Tibial artery (tissue), 4 donors: Measurements from ENCODE around the gene HOXC4.

ENCODE experiments used
- DNase-seq, 2 donors: peaks; one replicate each; pipeline ENCODE4 v3.0.0-alpha.2; 2019
- H3K27ac ChIP-seq, 2 donors: fragments of 200-600 bp; sonication (generic) in 1 of 2; 1 replicate in 1 of 2; 2 replicates in 1 of 2; pipeline ENCODE4 v1.5.1; 2018 to 2019; ENCODE audit warnings: mild to moderate bottlenecking in 1 of 2
- H3K27me3 ChIP-seq, 2 donors: fragments of 200-600 bp; sonication (generic) in 1 of 2; one replicate each; pipeline versions ENCODE4 v1.5.1 to v1.6.0; 2016 to 2019
- H3K36me3 ChIP-seq, 3 donors: fragments of 200-600 bp; sonication (generic) in 2 of 3; one replicate each; pipeline ENCODE4 v1.5.1; 2016 to 2019; ENCODE audit warnings: mild to moderate bottlenecking in 2 of 3
- H3K4me1 ChIP-seq, 4 donors: fragments of 200-600 bp; sonication (generic) in 2 of 4; 1 replicate in 3 of 4; 2 replicates in 1 of 4; pipeline ENCODE4 v1.5.1; 2016 to 2019
- H3K4me3 ChIP-seq, 2 donors: fragments of 200-600 bp; sonication (generic) in 1 of 2; 1 replicate in 1 of 2; 2 replicates in 1 of 2; pipeline ENCODE4 v1.5.1; 2018 to 2019; ENCODE audit warnings: mild to moderate bottlenecking in 2 of 2
- H3K9me3 ChIP-seq, 3 donors: fragments of 200-600 bp; sonication (generic) in 1 of 3; one replicate each; pipeline ENCODE4 v1.5.1; 2016 to 2019
- intact Hi-C: fragments of 100-400 bp; cut with DNase I; formaldehyde crosslinking; loops from one replicate; pipeline ENCODE4 v1.15.0; 2023; ENCODE audit warnings: low total_unique reads
- TF ChIP-seq, protein P1 (sequence below), 2 experiments: fragments of 200-600 bp in 1 of 2; fragments of 450-650 bp in 1 of 2; IDR thresholded peaks; one replicate each; pipeline ENCODE4 v1.5.1; 2017 to 2019; ENCODE audit warnings: antibody characterized with exemption in 2 of 2, mild to moderate bottlenecking in 1 of 2, moderate library complexity in 1 of 2

HOXC4 gene

DNA sequence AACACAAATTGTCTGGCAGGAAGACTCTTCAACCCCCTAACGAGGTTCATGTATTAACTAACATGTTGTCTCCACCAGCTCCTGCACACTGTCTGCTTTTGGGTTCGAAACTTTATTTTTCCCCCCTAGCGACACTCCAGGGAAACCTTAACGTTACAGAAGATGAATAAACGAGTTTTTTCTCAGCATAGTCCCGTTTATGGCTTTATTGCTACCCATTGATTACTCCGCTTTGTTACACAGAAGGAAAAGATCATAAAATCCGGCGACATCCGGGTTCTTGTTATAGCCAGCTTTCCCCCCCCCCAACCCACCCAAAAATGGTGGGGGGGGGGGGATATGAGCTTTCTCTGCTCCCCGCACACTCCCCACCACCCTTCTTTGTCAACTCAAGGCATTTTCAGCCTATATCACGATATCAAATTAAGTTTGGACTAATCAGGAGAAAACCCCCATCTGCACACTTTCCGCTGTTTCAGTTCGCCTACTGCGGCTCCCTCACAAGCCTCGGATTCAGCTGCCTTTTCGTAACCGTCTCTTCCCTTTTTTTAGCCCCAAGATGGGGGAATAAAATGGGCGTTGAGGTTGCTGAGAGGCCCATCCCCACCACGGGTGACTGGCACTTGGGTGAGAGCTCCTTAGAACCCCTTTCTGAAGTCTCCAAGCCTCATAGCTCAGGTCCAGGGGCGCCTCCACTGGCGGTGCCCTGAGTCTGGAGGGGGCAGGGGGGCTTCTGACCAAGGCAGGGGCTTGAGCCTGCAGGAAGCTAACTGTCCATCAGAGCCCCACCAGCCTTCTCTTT, 26.8 kb upstream of the HOXC4 start:
- no peak for DNase-seq
- Histone ChIP-seq H3K4me3 (peak overlapping the region in 1 of 2 donors; percentile 4), H3K27ac (peak overlapping the region; percentile 35 to 98), H3K4me1 (peaks cover 0 to 84% (median 58%) of the 10 kb centered on the region in 4 donors), H3K36me3 (peaks cover 0 to 18% (median 16%) of the 10 kb centered on the region in 3 donors), H3K27me3 (no peaks in the 10 kb centered on the region), H3K9me3 (no peaks in the 10 kb centered on the region)
- intact Hi-C loops: no loop called here
- TF ChIP-seq, protein P1, sequence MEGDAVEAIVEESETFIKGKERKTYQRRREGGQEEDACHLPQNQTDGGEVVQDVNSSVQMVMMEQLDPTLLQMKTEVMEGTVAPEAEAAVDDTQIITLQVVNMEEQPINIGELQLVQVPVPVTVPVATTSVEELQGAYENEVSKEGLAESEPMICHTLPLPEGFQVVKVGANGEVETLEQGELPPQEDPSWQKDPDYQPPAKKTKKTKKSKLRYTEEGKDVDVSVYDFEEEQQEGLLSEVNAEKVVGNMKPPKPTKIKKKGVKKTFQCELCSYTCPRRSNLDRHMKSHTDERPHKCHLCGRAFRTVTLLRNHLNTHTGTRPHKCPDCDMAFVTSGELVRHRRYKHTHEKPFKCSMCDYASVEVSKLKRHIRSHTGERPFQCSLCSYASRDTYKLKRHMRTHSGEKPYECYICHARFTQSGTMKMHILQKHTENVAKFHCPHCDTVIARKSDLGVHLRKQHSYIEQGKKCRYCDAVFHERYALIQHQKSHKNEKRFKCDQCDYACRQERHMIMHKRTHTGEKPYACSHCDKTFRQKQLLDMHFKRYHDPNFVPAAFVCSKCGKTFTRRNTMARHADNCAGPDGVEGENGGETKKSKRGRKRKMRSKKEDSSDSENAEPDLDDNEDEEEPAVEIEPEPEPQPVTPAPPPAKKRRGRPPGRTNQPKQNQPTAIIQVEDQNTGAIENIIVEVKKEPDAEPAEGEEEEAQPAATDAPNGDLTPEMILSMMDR (IDR thresholded peaks at IDR 0.05): no peak

DNA sequence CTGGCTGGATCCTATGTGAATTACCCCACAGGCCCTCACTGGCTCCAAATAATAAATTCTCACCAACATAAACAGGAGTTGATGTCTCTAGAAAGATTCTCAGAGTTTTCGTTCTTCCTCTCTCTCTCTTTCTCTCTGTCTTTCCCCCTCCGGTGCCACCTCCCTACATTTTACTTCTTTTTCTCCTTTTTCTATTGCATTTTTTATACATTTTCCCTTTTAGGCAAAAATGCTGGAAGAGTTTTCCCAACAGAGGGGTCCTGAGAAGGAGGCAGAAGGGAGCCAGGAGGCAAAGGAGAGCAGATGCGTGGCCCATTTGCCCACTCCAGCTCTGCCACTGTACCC, 26.2 kb upstream of the HOXC4 start:
- peak overlapping the region in 1 of 2 donors; percentile 4 for H3K4me3 ChIP-seq
- no peaks in the 10 kb centered on the region for H3K9me3 ChIP-seq
- H3K27ac ChIP-seq: peak overlapping the region in 1 of 2 donors; percentile 98
- peaks cover 0 to 84% (median 57%) of the 10 kb centered on the region in 4 donors for H3K4me1 ChIP-seq
- no peak for DNase-seq
- no peaks in the 10 kb centered on the region for H3K27me3 ChIP-seq
- H3K36me3 ChIP-seq: peaks cover 0 to 18% (median 16%) of the 10 kb centered on the region in 3 donors
- intact Hi-C loops: no loop called here
- TF ChIP-seq, protein P1 (IDR thresholded peaks at IDR 0.05): no peak

DNA sequence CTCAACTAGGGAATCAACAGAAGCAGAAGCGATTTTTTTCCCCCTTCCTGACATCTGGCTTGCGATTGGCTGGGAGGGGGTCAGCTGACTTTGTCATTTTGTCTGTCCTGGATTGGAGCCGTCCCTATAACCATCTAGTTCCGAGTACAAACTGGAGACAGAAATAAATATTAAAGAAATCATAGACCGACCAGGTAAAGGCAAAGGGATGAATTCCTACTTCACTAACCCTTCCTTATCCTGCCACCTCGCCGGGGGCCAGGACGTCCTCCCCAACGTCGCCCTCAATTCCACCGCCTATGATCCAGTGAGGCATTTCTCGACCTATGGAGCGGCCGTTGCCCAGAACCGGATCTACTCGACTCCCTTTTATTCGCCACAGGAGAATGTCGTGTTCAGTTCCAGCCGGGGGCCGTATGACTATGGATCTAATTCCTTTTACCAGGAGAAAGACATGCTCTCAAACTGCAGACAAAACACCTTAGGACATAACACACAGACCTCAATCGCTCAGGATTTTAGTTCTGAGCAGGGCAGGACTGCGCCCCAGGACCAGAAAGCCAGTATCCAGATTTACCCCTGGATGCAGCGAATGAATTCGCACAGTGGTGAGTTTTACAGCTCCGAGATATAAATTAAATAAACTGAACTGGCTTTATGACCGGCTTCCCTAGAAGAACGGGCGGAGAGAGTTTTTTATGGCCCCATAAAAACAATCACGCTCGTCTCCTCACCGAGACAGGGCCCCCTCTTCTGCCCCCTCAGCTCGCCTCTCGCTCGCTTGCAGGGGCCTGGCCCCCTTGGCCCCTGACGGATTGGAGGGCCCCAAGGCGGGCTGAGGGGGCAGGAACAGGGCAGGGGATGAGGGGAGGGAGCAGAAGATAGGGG, 25.1 kb upstream of the HOXC4 start, which contains the start of gene HOXC6:
Gene HOXC6 (plus strand): TSS at position 127 of the 888 bp plus-strand sequence. CDS start 82 bp downstream, at position 209.
- peak in 1 of 2 donors; percentile 40 for DNase-seq
- H3K4me1 ChIP-seq: peaks cover 0 to 83% (median 63%) of the 10 kb centered on the region in 4 donors
- H3K27me3 ChIP-seq: no peaks in the 10 kb centered on the region
- TF ChIP-seq, protein P1 (IDR thresholded peaks at IDR 0.05): no peak
- H3K36me3 ChIP-seq: peaks cover 0 to 18% (median 16%) of the 10 kb centered on the region in 3 donors
- no peaks in the 10 kb centered on the region for H3K9me3 ChIP-seq
- peak within 1 kb of the TSS; percentile 11 to 37 for H3K4me3 ChIP-seq
- intact Hi-C loops: no loop called here
- H3K27ac ChIP-seq: peak within 1 kb of the TSS in 1 of 2 donors; percentile 98

DNA sequence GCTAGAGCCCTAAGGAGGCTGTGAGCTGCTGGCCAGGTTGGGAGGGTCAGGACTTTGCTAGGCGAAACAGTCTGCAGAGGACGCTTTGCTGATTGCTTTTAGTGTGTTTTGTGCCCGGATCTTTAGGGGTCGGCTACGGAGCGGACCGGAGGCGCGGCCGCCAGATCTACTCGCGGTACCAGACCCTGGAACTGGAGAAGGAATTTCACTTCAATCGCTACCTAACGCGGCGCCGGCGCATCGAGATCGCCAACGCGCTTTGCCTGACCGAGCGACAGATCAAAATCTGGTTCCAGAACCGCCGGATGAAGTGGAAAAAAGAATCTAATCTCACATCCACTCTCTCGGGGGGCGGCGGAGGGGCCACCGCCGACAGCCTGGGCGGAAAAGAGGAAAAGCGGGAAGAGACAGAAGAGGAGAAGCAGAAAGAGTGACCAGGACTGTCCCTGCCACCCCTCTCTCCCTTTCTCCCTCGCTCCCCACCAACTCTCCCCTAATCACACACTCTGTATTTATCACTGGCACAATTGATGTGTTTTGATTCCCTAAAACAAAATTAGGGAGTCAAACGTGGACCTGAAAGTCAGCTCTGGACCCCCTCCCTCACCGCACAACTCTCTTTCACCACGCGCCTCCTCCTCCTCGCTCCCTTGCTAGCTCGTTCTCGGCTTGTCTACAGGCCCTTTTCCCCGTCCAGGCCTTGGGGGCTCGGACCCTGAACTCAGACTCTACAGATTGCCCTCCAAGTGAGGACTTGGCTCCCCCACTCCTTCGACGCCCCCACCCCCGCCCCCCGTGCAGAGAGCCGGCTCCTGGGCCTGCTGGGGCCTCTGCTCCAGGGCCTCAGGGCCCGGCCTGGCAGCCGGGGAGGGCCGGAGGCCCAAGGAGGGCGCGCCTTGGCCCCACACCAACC, 23.9 kb upstream of the HOXC4 start:
- Histone ChIP-seq H3K27me3 (no peaks in the 10 kb centered on the region), H3K4me3 (peak overlapping the region in 1 of 2 donors; percentile 12), H3K36me3 (peaks cover 0 to 18% (median 16%) of the 10 kb centered on the region in 3 donors), H3K27ac (peak overlapping the region in 1 of 2 donors; percentile 98), H3K9me3 (no peaks in the 10 kb centered on the region), H3K4me1 (peaks cover 0 to 83% (median 66%) of the 10 kb centered on the region in 4 donors)
- DNase-seq: peak in 1 of 2 donors; percentile 44
- TF ChIP-seq, protein P1 (IDR thresholded peaks at IDR 0.05): no peak
- intact Hi-C loops: loop anchor here (5.0 kb wide), 3 partner anchors 103 to 178 kb away; no protein-coding TSS in a partner anchor
